Activated naive CD8-positive, alpha-beta T cell treated with anti-CD3 and anti-CD28 coated beads for 36 hours (primary cell): Measurements from ENCODE around the gene GPATCH1. TPM values are rescaled to one million over a fixed set of nuclear protein-coding genes. Genes with fewer than 3 reads are reported as not detected.
A peak's percentile ranks its signal among the peaks of the same experiment; 100 is the strongest.

Experiments used
- DNase-seq: peaks from one replicate; pipeline ENCODE4 v3.0.0; 2021
- H3K27ac Mint-ChIP-seq: one replicate; pipeline ENCODE4 v1.8.0; 2022; ENCODE audit warnings: mild to moderate bottlenecking, moderate library complexity, mixed read lengths
- H3K27me3 Mint-ChIP-seq: one replicate; pipeline ENCODE4 v1.8.0; 2022; ENCODE audit warnings: mild to moderate bottlenecking, mixed read lengths
- H3K36me3 Mint-ChIP-seq: one replicate; pipeline ENCODE4 v1.8.0; 2021; ENCODE audit warnings: mild to moderate bottlenecking, mixed read lengths
- H3K4me1 Mint-ChIP-seq: one replicate; pipeline ENCODE4 v1.8.0; 2021; ENCODE audit warnings: mixed read lengths
- H3K4me3 Mint-ChIP-seq: one replicate; pipeline ENCODE4 v1.8.0; 2022; ENCODE audit warnings: mild to moderate bottlenecking, moderate library complexity, mixed read lengths
- H3K9me3 Mint-ChIP-seq: one replicate; pipeline ENCODE4 v1.8.0; 2022; ENCODE audit warnings: mixed read lengths
- total RNA-seq, 2 experiments: library from RNA; stranded (reverse); gene quantifications; one replicate each; pipeline ENCODE4 v1.2.3, GENCODE V29; 2021

Gene GPATCH1
- total RNA-seq, 2 experiments from 2014 or later: 10.6 to 11.8 TPM

- H3K9me3 Mint-ChIP-seq: peaks cover 2% of the 10 kb centered on the region
- peak overlapping the region; percentile 97 for H3K4me3 Mint-ChIP-seq
- peaks cover 35% of the 10 kb centered on the region for H3K4me1 Mint-ChIP-seq
- H3K27ac Mint-ChIP-seq: peak overlapping the region; percentile 94
- peak; percentile 99 for DNase-seq
- H3K27me3 Mint-ChIP-seq: peaks cover 8% of the 10 kb centered on the region
- peaks cover 5% of the 10 kb centered on the region for H3K36me3 Mint-ChIP-seq
These were observed 95.9 kb downstream of the GPATCH1 start for GRCh38 chr19:33176670-33177416.

- H3K27ac Mint-ChIP-seq: peak overlapping the region; percentile 94
- H3K4me1 Mint-ChIP-seq: peaks cover 33% of the 10 kb centered on the region
- H3K4me3 Mint-ChIP-seq: peak overlapping the region; percentile 97
- H3K36me3 Mint-ChIP-seq: peaks cover 5% of the 10 kb centered on the region
- H3K9me3 Mint-ChIP-seq: peaks cover 2% of the 10 kb centered on the region
- no peak for DNase-seq
- peaks cover 8% of the 10 kb centered on the region for H3K27me3 Mint-ChIP-seq
These were observed 96.5 kb downstream of the GPATCH1 start for GRCh38 chr19:33177417-33177979.

Other genes with a start within 250 kb of the GPATCH1 start
- gene SLC7A9, start 211.4 kb upstream of the GPATCH1 start, total RNA-seq: not detected
- 10 to 100 TPM; 13.6 to 14.1 TPM for gene CEP89, start 109.2 kb upstream of the GPATCH1 start, total RNA-seq
- 1 to 10 TPM; 8.0 to 8.4 TPM for gene FAAP24, start 108.9 kb upstream of the GPATCH1 start, total RNA-seq
- gene RHPN2, start 16.3 kb upstream of the GPATCH1 start, total RNA-seq: 1 to 10 TPM; 4.5 to 5.3 TPM
- gene WDR88, start 50.9 kb downstream of the GPATCH1 start, total RNA-seq: under 1 TPM in 1 of 2 experiments, not detected in 1; 0.16 TPM
- under 1 TPM; 0.44 to 0.91 TPM for gene LRP3, start 113.1 kb downstream of the GPATCH1 start, total RNA-seq
- gene SLC7A10, start 144.7 kb downstream of the GPATCH1 start, total RNA-seq: not detected
- gene CEBPA, start 221.4 kb downstream of the GPATCH1 start, total RNA-seq: under 1 TPM; 0.26 to 0.35 TPM